H1 (cell line): Measurements from ENCODE around the gene TREM1. TPM values are rescaled to one million over a fixed set of nuclear protein-coding genes. Genes with fewer than 3 reads are reported as not detected.

Source experiments
- CTCF ChIA-PET: fragments of 300-600 bp; sonication (Branson Sonifier 250); formaldehyde crosslinking; loops from one replicate; lab custom pipeline; 2021; ENCODE audit not compliant: partially characterized antibody; lab: Charles Lee
- POLR2A ChIA-PET: fragments of 300-600 bp; sonication (Branson Sonifier 250); formaldehyde crosslinking; loops from one replicate; lab custom pipeline; 2021; ENCODE audit warnings: inconsistent platforms; ENCODE audit not compliant: partially characterized antibody; lab: Charles Lee
- DNase-seq, 2 experiments: peaks; one replicate each; pipeline versions ENCODE4 v3.0.0 to v3.0.0-alpha.2; 2010 to 2022; ENCODE audit warnings: low spot score in 2 of 2, low read depth in 1 of 2, mixed read lengths in 1 of 2
- FAIRE-seq: peaks from 2 replicates; lab custom pipeline; 2011; peaks lifted over from hg19 to GRCh38; lab: Jason Lieb, UNC
- H2AFZ ChIP-seq: 2 replicates; pipeline ENCODE4 v1.8.1; 2012; ENCODE audit warnings: low read length, inconsistent platforms
- H2AK5ac ChIP-seq: 2 replicates; pipeline ENCODE4 v1.6.1; 2013; ENCODE audit warnings: low read depth, low read length
- H2BK120ac ChIP-seq: replicated peaks from 2 replicates; pipeline ENCODE3; 2013; ENCODE audit warnings: low read depth, low read length, inconsistent platforms
- H2BK12ac ChIP-seq: 2 replicates; pipeline ENCODE4 v1.6.1; 2013; ENCODE audit warnings: low read depth, low read length
- H2BK15ac ChIP-seq: 2 replicates; pipeline ENCODE4 v1.6.1; 2013; ENCODE audit warnings: low read length
- H2BK20ac ChIP-seq: 2 replicates; pipeline ENCODE4 v1.6.1; 2013; ENCODE audit warnings: low read length
- H2BK5ac ChIP-seq: 2 replicates; pipeline ENCODE4 v1.6.1; 2013; ENCODE audit warnings: low read depth, low read length
- H3K14ac ChIP-seq: 2 replicates; pipeline ENCODE4 v1.6.1; 2013; ENCODE audit warnings: inconsistent platforms; ENCODE audit not compliant: insufficient read length
- H3K18ac ChIP-seq: 2 replicates; pipeline ENCODE4 v1.6.1; 2013; ENCODE audit warnings: low read length; ENCODE audit errors: extremely low read depth
- H3K23ac ChIP-seq: 2 replicates; pipeline ENCODE4 v1.6.1; 2013; ENCODE audit warnings: inconsistent platforms; ENCODE audit not compliant: insufficient read length
- H3K23me2 ChIP-seq: 2 replicates; pipeline ENCODE4 v1.6.1; 2013; ENCODE audit warnings: low read depth, low read length
- H3K27ac ChIP-seq: 2 replicates; pipeline ENCODE4 v1.6.1; 2011; ENCODE audit warnings: low read depth, low read length, inconsistent platforms
- H3K27me3 ChIP-seq, 4 experiments: replicated peaks in 1 of 4; 1 replicate in 1 of 4; 2 replicates in 3 of 4; pipeline versions ENCODE4 v1.6.1 to v1.8.1; 2011 to 2013; ENCODE audit warnings: low read length in 3 of 4, mild to moderate bottlenecking in 3 of 4, inconsistent platforms in 2 of 4, mixed read lengths in 2 of 4, moderate library complexity in 1 of 4; ENCODE audit not compliant: control insufficient read depth in 3 of 4, insufficient read depth in 3 of 4; ENCODE audit errors: extremely low read depth in 1 of 4
- H3K36me3 ChIP-seq, 4 experiments: 2 replicates each; pipeline versions ENCODE4 v1.6.1 to v1.8.1; 2011 to 2013; ENCODE audit warnings: mild to moderate bottlenecking in 4 of 4, low read length in 3 of 4, moderate library complexity in 2 of 4, control low read depth in 1 of 4, inconsistent platforms in 1 of 4; ENCODE audit not compliant: insufficient read depth in 4 of 4, control insufficient read depth in 2 of 4
- H3K4ac ChIP-seq: replicated peaks from 2 replicates; pipeline ENCODE3; 2013; ENCODE audit warnings: low read length, low read depth, mixed read lengths, inconsistent platforms; ENCODE audit not compliant: insufficient read length
- H3K4me1 ChIP-seq, 4 experiments: replicated peaks in 1 of 4; 1 replicate in 1 of 4; 2 replicates in 3 of 4; pipeline versions ENCODE4 v1.6.1 to v1.8.1; 2011 to 2013; ENCODE audit warnings: low read length in 3 of 4, inconsistent platforms in 2 of 4, mixed read lengths in 1 of 4; ENCODE audit not compliant: insufficient read depth in 4 of 4, control insufficient read depth in 3 of 4
- H3K4me2 ChIP-seq, 2 experiments: 2 replicates each; pipeline versions ENCODE4 v1.6.1 to v1.8.1; 2011 to 2013; ENCODE audit warnings: low read depth in 2 of 2, low read length in 2 of 2, control low read depth in 1 of 2, inconsistent platforms in 1 of 2, mild to moderate bottlenecking in 1 of 2; ENCODE audit not compliant: insufficient read depth in 1 of 2
- H3K4me3 ChIP-seq, 4 experiments: fragments of 200-600, 300-600 bp in 1 of 4; sonication (generic), shearing (Covaris generic), sonication (Bioruptor Twin) in 1 of 4; 2 replicates each; pipeline versions ENCODE4 v1.5.1 to v1.8.1; 2011 to 2016; ENCODE audit warnings: low read length in 4 of 4, low read depth in 3 of 4, control low read depth in 2 of 4, inconsistent platforms in 2 of 4, mild to moderate bottlenecking in 2 of 4, mixed read lengths in 1 of 4, moderate library complexity in 1 of 4; ENCODE audit not compliant: insufficient read depth in 2 of 4; ENCODE audit errors: extremely low read depth in 1 of 4
- H3K56ac ChIP-seq: replicated peaks from 2 replicates; pipeline ENCODE3; 2013; ENCODE audit warnings: low read depth, mild to moderate bottlenecking, mixed read lengths, low read length, inconsistent platforms; ENCODE audit not compliant: insufficient read length
- H3K79me1 ChIP-seq: 2 replicates; pipeline ENCODE4 v1.6.1; 2013; ENCODE audit warnings: low read depth, low read length, control low read depth
- H3K79me2 ChIP-seq, 2 experiments: 2 replicates each; pipeline versions ENCODE4 v1.6.1 to v1.8.1; 2012 to 2013; ENCODE audit warnings: low read length in 2 of 2, mild to moderate bottlenecking in 2 of 2, inconsistent platforms in 1 of 2; ENCODE audit not compliant: insufficient read depth in 2 of 2, control insufficient read depth in 1 of 2
- H3K9ac ChIP-seq, 4 experiments: replicated peaks in 1 of 4; 1 replicate in 1 of 4; 2 replicates in 3 of 4; pipeline versions ENCODE4 v1.6.1 to v1.8.1; 2011 to 2013; ENCODE audit warnings: low read depth in 3 of 4, low read length in 3 of 4, control low read depth in 2 of 4, mild to moderate bottlenecking in 2 of 4, moderate library complexity in 2 of 4, inconsistent platforms in 1 of 4; ENCODE audit errors: extremely low read depth in 1 of 4
- H3K9me3 ChIP-seq, 2 experiments: 2 replicates each; pipeline versions ENCODE4 v1.6.1 to v1.8.1; 2012 to 2013; ENCODE audit warnings: mild to moderate bottlenecking in 2 of 2, moderate library complexity in 2 of 2, control low read depth in 1 of 2, inconsistent platforms in 1 of 2, low read depth in 1 of 2, low read length in 1 of 2, mixed read lengths in 1 of 2; ENCODE audit not compliant: insufficient read depth in 2 of 2
- H4K20me1 ChIP-seq, 2 experiments: replicated peaks in 1 of 2; 2 replicates each; pipeline versions ENCODE3 to v1.8.1; 2011 to 2013; ENCODE audit warnings: inconsistent platforms in 2 of 2, low read length in 2 of 2, mild to moderate bottlenecking in 1 of 2; ENCODE audit not compliant: insufficient read depth in 2 of 2, control insufficient read depth in 1 of 2
- H4K5ac ChIP-seq: 2 replicates; pipeline ENCODE4 v1.6.1; 2013; ENCODE audit warnings: low read length, low read depth, mixed read lengths, inconsistent platforms; ENCODE audit not compliant: insufficient read length
- H4K8ac ChIP-seq: 2 replicates; pipeline ENCODE4 v1.8.0; 2013; ENCODE audit warnings: mild to moderate bottlenecking, moderate library complexity, low read length, inconsistent platforms; ENCODE audit not compliant: insufficient read depth; ENCODE audit errors: extremely low read depth
- H4K91ac ChIP-seq: replicated peaks from 2 replicates; pipeline ENCODE3; 2013; ENCODE audit warnings: low read length, mixed read lengths, inconsistent platforms; ENCODE audit not compliant: insufficient read length
- BRCA1 ChIP-seq: IDR thresholded peaks from 2 replicates; pipeline ENCODE4 v1.6.1; 2012; ENCODE audit warnings: low read depth, low read length, improper control_type of control experiment
- CBX5 ChIP-seq: fragments of 300-800, 300-1000 bp; sonication (generic); IDR thresholded peaks from 2 replicates; pipeline ENCODE4 v1.7.1; 2016; ENCODE audit warnings: antibody characterized with exemption, low read length, low read depth
- CREB1 ChIP-seq: IDR thresholded peaks from 2 replicates; pipeline ENCODE4 v1.6.1; 2012; ENCODE audit warnings: inconsistent platforms
- GTF2F1 ChIP-seq: IDR thresholded peaks from 2 replicates; pipeline ENCODE4 v1.6.1; 2012; ENCODE audit warnings: low read depth, low read length, improper control_type of control experiment, borderline replicate concordance
- NANOG ChIP-seq: IDR thresholded peaks from 2 replicates; pipeline ENCODE4 v1.6.1; 2011; ENCODE audit warnings: low read length, low read depth, mild to moderate bottlenecking, inconsistent platforms; ENCODE audit not compliant: insufficient read depth, poor library complexity, severe bottlenecking
- RAD21 ChIP-seq, 2 experiments: IDR thresholded peaks in 1 of 2; conservative IDR thresholded peaks in 1 of 2; 2 replicates each; pipeline ENCODE4 v1.6.1; 2011; ENCODE audit warnings: low read depth in 2 of 2, low read length in 2 of 2, improper control_type of control experiment in 1 of 2, inconsistent platforms in 1 of 2, mild to moderate bottlenecking in 1 of 2, moderate library complexity in 1 of 2
- RFX5 ChIP-seq: IDR thresholded peaks from 2 replicates; pipeline ENCODE4 v1.6.1; 2011; ENCODE audit warnings: low read depth, low read length, improper control_type of control experiment, borderline replicate concordance
- SP1 ChIP-seq: IDR thresholded peaks from 2 replicates; pipeline ENCODE4 v1.6.1; 2011; ENCODE audit warnings: low read depth, low read length
- SRF ChIP-seq: IDR thresholded peaks from 2 replicates; pipeline ENCODE4 v1.6.1; 2011; ENCODE audit warnings: mild to moderate bottlenecking, low read depth, low read length, moderate library complexity
- ZNF274 ChIP-seq: IDR thresholded peaks from 2 replicates; pipeline ENCODE4 v1.7.0; 2012; ENCODE audit warnings: low read length, borderline replicate concordance; ENCODE audit errors: extremely low read depth
- WGBS, 2 experiments: shearing (Covaris generic) in 1 of 2; methylation state at CpG; one replicate each; pipeline versions ENCODE4 v1.1.6 to v1.1.7; 2013 to 2015; ENCODE audit warnings: low lambda C conversion rate in 2 of 2, mixed read lengths in 2 of 2, inconsistent platforms in 1 of 2, low coverage in 1 of 2, missing lambda C conversion rate in 1 of 2; ENCODE audit not compliant: insufficient replicate concordance in 2 of 2, insufficient coverage in 1 of 2, insufficient read length in 1 of 2; ENCODE audit errors: extremely low coverage in 1 of 2, missing lambda C conversion rate in 1 of 2; 5-methylcytosine and 5-hydroxymethylcytosine counted together
- polyA plus RNA-seq, 7 experiments: library from polyadenylated mRNA; depleted of rRNA in 3 of 7; stranded (reverse) in 5 of 7; unstranded in 2 of 7; fragments of >200 nt in 5 of 7; fragments of 200-250 nt in 2 of 7; gene quantifications; 1 replicate in 5 of 7; 2 replicates in 1 of 7; 4 replicates in 1 of 7; pipeline versions ENCODE4 v1.2.1 to v1.2.3, GENCODE V29; 2011 to 2013; ENCODE audit warnings: missing spikeins in 2 of 7, mixed read lengths in 2 of 7
- total RNA-seq: library from RNA; stranded (reverse); fragmentation: NEBNext Ultra II Directional; extraction: Animal tissue kit (Norgen Biotek cat#: 25700); gene quantifications from 2 replicates; pipeline ENCODE4 v1.2.1, GENCODE V29; 2021
- TF ChIP-seq, protein P1 (sequence below), 3 experiments: IDR thresholded peaks; 1 replicate in 2 of 3; 2 replicates in 1 of 3; pipeline versions ENCODE4 v1.5.1 to v1.6.1; 2011; ENCODE audit warnings: low read length in 3 of 3, mild to moderate bottlenecking in 3 of 3, inconsistent platforms in 2 of 3, low read depth in 1 of 3, moderate library complexity in 1 of 3; ENCODE audit not compliant: insufficient read depth in 1 of 3; ENCODE audit errors: control extremely low read depth in 1 of 3

TREM1 gene
- total and polyA plus RNA-seq, 2 of the 8 experiments (the other 6 are each of a cell fraction or from before 2014, with no cell fraction given): not detected

DNA sequence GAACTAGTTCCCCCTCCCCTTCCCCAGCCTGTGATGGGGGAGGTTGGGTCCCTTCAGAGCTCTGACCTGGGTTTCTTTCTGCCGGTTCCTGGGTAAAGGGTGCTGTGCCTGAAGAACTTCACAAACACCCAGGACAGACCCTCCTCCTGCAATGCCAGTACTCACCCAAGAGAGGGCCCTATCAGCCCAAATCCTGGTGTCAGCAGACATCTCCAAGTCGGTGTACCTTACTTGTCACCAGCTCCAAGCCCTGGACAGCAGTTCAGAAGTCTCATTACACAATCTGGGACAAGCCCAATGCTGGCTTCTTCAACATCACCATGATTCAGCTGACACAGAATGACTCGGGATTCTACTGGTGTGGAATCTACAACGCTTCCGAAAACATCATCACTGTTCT lies 57.9 kb downstream of the TREM1 start:
- DNase-seq (peak in 1 of 2 experiments; percentile 53), FAIRE-seq (peak; percentile 55)
- TF ChIP-seq CREB1 (no peak), ZNF274 (no peak), CBX5 (no peak), SRF (no peak), BRCA1 (no peak), RAD21 (IDR thresholded peaks at IDR 0.05 in 1 of 2, conservative IDR thresholded peaks at IDR 0.05 in 1 of 2; ENCODE audit: low read depth in 2 of 2, low read length in 2 of 2) (peak; percentile 72 to 81), SP1 (no peak), GTF2F1 (no peak), RFX5 (no peak), NANOG (no peak)
- TF ChIP-seq, protein P1, sequence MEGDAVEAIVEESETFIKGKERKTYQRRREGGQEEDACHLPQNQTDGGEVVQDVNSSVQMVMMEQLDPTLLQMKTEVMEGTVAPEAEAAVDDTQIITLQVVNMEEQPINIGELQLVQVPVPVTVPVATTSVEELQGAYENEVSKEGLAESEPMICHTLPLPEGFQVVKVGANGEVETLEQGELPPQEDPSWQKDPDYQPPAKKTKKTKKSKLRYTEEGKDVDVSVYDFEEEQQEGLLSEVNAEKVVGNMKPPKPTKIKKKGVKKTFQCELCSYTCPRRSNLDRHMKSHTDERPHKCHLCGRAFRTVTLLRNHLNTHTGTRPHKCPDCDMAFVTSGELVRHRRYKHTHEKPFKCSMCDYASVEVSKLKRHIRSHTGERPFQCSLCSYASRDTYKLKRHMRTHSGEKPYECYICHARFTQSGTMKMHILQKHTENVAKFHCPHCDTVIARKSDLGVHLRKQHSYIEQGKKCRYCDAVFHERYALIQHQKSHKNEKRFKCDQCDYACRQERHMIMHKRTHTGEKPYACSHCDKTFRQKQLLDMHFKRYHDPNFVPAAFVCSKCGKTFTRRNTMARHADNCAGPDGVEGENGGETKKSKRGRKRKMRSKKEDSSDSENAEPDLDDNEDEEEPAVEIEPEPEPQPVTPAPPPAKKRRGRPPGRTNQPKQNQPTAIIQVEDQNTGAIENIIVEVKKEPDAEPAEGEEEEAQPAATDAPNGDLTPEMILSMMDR (IDR thresholded peaks at IDR 0.05; ENCODE audit: control extremely low read depth in 1 of 3, insufficient read depth in 1 of 3, low read depth in 1 of 3, low read length in 3 of 3): peak; percentile 63 to 72 (median 66)
- Histone ChIP-seq H3K79me2 (no peaks in the 10 kb centered on the region), H3K9me3 (no peaks in the 10 kb centered on the region), H3K18ac (no peak overlapping the region), H4K5ac (no peak overlapping the region), H2BK15ac (no peak overlapping the region), H2AK5ac (no peak overlapping the region), H3K4me2 (no peak overlapping the region), H3K23ac (no peak overlapping the region), H3K56ac (no peak overlapping the region), H3K36me3 (no peaks in the 10 kb centered on the region), H3K4me1 (no peaks in the 10 kb centered on the region), H3K23me2 (no peaks in the 10 kb centered on the region), H2BK120ac (no peak overlapping the region), H2AFZ (peak overlapping the region; percentile 92), H2BK12ac (no peak overlapping the region), H4K91ac (no peak overlapping the region), H3K4me3 (no peak overlapping the region), H4K20me1 (no peaks in the 10 kb centered on the region), H3K9ac (no peak overlapping the region), H4K8ac (no peak overlapping the region), H2BK20ac (no peak overlapping the region), H3K27me3 (no peaks in the 10 kb centered on the region; a peak in 1 of 7 replicates), H3K27ac (no peak overlapping the region), H3K4ac (no peak overlapping the region), H3K14ac (no peak overlapping the region), H3K79me1 (no peaks in the 10 kb centered on the region), H2BK5ac (no peak overlapping the region)
- 67% methylated on average over 5 of the region's 5 CpGs; no CpG with 5 or more reads in 1 of the 2 experiments for WGBS, 2 experiments
- POLR2A ChIA-PET: no interaction called here
- CTCF ChIA-PET: interaction anchor here (0.6 to 2.4 kb wide), 24 partner anchors 10 to 1941 kb away, joined by 3 to 19 read pairs (median 4); no protein-coding TSS in a partner anchor
